IMR-90 (cell line): ENCODE data around the gene CAPN9. TPM values are rescaled to one million over a fixed set of nuclear protein-coding genes. Genes with fewer than 3 reads are reported as not detected.

Experiments
- ATAC-seq: fragments of 200-7000 bp; cut with Tn5 transposase; 2 replicates; pipeline ENCODE4 v1.9.1; 2020; ENCODE audit warnings: low read depth, mild to moderate bottlenecking, moderate library complexity
- BruUV-seq: library from RNA; stranded (reverse); fragments of 400-500 nt; replicated peaks from 2 replicates; lab custom pipeline; 2021; lab: Mats Ljungman, UMichigan
- CTCF ChIA-PET: fragments of 300-600 bp; formaldehyde crosslinking; extraction: SDS; loops from one replicate; lab custom pipeline; 2021; ENCODE audit warnings: antibody characterized with exemption; lab: Yijun Ruan, JAX
- POLR2A ChIA-PET: fragments of 300-600 bp; sonication (Branson Sonifier 250); formaldehyde crosslinking; loops from one replicate; lab custom pipeline; 2022; ENCODE audit warnings: antibody characterized with exemption; ENCODE audit not compliant: unreplicated experiment; lab: Charles Lee
- DNase-seq: peaks from one replicate; pipeline ENCODE4 v3.0.0; 2013
- H2AFZ ChIP-seq: replicated peaks from 2 replicates; pipeline ENCODE3; 2013; ENCODE audit warnings: low read length, mild to moderate bottlenecking; ENCODE audit not compliant: poor library complexity
- H2AK5ac ChIP-seq: 2 replicates; pipeline ENCODE4 v1.6.1; 2013; ENCODE audit warnings: low read depth, low read length, inconsistent platforms
- H2AK9ac ChIP-seq: replicated peaks from 2 replicates; pipeline ENCODE3; 2013; ENCODE audit warnings: mild to moderate bottlenecking, low read depth, low read length, moderate library complexity; ENCODE audit not compliant: poor library complexity
- H2BK120ac ChIP-seq: 2 replicates; pipeline ENCODE4 v1.6.1; 2013; ENCODE audit warnings: low read depth, low read length, inconsistent platforms
- H2BK15ac ChIP-seq: 3 replicates; pipeline ENCODE4 v1.6.1; 2013; ENCODE audit warnings: low read depth, low read length, inconsistent platforms
- H2BK20ac ChIP-seq: 2 replicates; pipeline ENCODE4 v1.6.1; 2013; ENCODE audit warnings: low read depth, mild to moderate bottlenecking, inconsistent platforms, low read length, moderate library complexity
- H2BK5ac ChIP-seq: 2 replicates; pipeline ENCODE4 v1.6.1; 2013; ENCODE audit warnings: mild to moderate bottlenecking, low read depth, low read length, inconsistent platforms; ENCODE audit not compliant: poor library complexity, severe bottlenecking
- H3K14ac ChIP-seq: replicated peaks from 2 replicates; pipeline ENCODE4 v1.6.1; 2013; ENCODE audit warnings: low read depth, low read length, inconsistent platforms
- H3K18ac ChIP-seq: 2 replicates; pipeline ENCODE4 v1.6.1; 2013; ENCODE audit warnings: low read depth, low read length, control low read depth
- H3K23ac ChIP-seq: 2 replicates; pipeline ENCODE4 v1.6.1; 2013; ENCODE audit warnings: low read depth, low read length, inconsistent platforms
- H3K27ac ChIP-seq: 2 replicates; pipeline ENCODE4 v1.5.1; 2013; ENCODE audit warnings: mild to moderate bottlenecking, control low read depth, low read length; ENCODE audit not compliant: insufficient read depth
- H3K27me3 ChIP-seq: 2 replicates; pipeline ENCODE4 v1.6.1; 2013; ENCODE audit warnings: low read length; ENCODE audit not compliant: control insufficient read depth, insufficient read depth
- H3K36me3 ChIP-seq: 2 replicates; pipeline ENCODE4 v1.6.1; 2013; ENCODE audit warnings: low read length, mixed read lengths; ENCODE audit not compliant: control insufficient read depth, insufficient read depth
- H3K4ac ChIP-seq: 2 replicates; pipeline ENCODE4 v1.6.1; 2013; ENCODE audit warnings: low read depth, low read length, inconsistent platforms
- H3K4me1 ChIP-seq: 2 replicates; pipeline ENCODE4 v1.6.1; 2013; ENCODE audit warnings: low read length, mixed read lengths; ENCODE audit not compliant: control insufficient read depth, insufficient read depth
- H3K4me2 ChIP-seq: 2 replicates; pipeline ENCODE4 v1.6.1; 2013; ENCODE audit warnings: low read depth, mild to moderate bottlenecking, control low read depth, low read length, moderate library complexity
- H3K4me3 ChIP-seq: 2 replicates; pipeline ENCODE4 v1.5.1; 2013; ENCODE audit warnings: low read depth, mild to moderate bottlenecking, control low read depth, low read length, moderate library complexity; ENCODE audit not compliant: insufficient read depth
- H3K56ac ChIP-seq: 2 replicates; pipeline ENCODE4 v1.6.1; 2013; ENCODE audit warnings: low read length, inconsistent platforms; ENCODE audit not compliant: insufficient read depth; ENCODE audit errors: extremely low read depth
- H3K79me1 ChIP-seq, 2 experiments: 2 replicates each; pipeline ENCODE4 v1.6.1; 2013; ENCODE audit warnings: low read length in 2 of 2, inconsistent platforms in 1 of 2, low read depth in 1 of 2
- H3K9ac ChIP-seq: 2 replicates; pipeline ENCODE4 v1.6.1; 2013; ENCODE audit warnings: low read depth, low read length, control low read depth
- H3K9me1 ChIP-seq: 2 replicates; pipeline ENCODE4 v1.6.1; 2013; ENCODE audit warnings: low read length, inconsistent platforms; ENCODE audit not compliant: insufficient read depth
- H3K9me3 ChIP-seq: 2 replicates; pipeline ENCODE4 v1.6.1; 2013; ENCODE audit warnings: low read length; ENCODE audit not compliant: control insufficient read depth, insufficient read depth
- H4K20me1 ChIP-seq: 2 replicates; pipeline ENCODE4 v1.6.1; 2013; ENCODE audit warnings: low read length, inconsistent platforms; ENCODE audit not compliant: insufficient read depth
- H4K5ac ChIP-seq: 2 replicates; pipeline ENCODE4 v1.6.1; 2013; ENCODE audit warnings: mild to moderate bottlenecking, low read depth, low read length, control low read depth
- H4K8ac ChIP-seq, 2 experiments: 2 replicates each; pipeline ENCODE4 v1.6.1; 2013; ENCODE audit warnings: low read depth in 2 of 2, low read length in 2 of 2, control low read depth in 1 of 2, inconsistent platforms in 1 of 2
- H4K91ac ChIP-seq: 2 replicates; pipeline ENCODE4 v1.6.1; 2013; ENCODE audit warnings: low read depth, low read length, inconsistent platforms; ENCODE audit not compliant: insufficient read depth
- BHLHE40 ChIP-seq: fragments of 150-350 bp; IDR thresholded peaks from 2 replicates; pipeline ENCODE4 v1.6.1; 2016; ENCODE audit warnings: mild to moderate bottlenecking, low read depth, low read length
- CEBPB ChIP-seq: IDR thresholded peaks from 2 replicates; pipeline ENCODE4 v1.6.1; 2012; ENCODE audit warnings: low read depth, low read length, improper control_type of control experiment
- CHD1 ChIP-seq: IDR thresholded peaks from 2 replicates; pipeline ENCODE4 v1.6.1; 2012; ENCODE audit warnings: low read depth, low read length, improper control_type of control experiment
- FOS ChIP-seq: fragments of 150-350 bp; IDR thresholded peaks from 2 replicates; pipeline ENCODE4 v1.6.1; 2016; ENCODE audit warnings: low read depth, low read length
- MAFK ChIP-seq: IDR thresholded peaks from 2 replicates; pipeline ENCODE4 v1.6.1; 2012; ENCODE audit warnings: low read depth, low read length, improper control_type of control experiment
- MAZ ChIP-seq: IDR thresholded peaks from 2 replicates; pipeline ENCODE4 v1.6.1; 2012; ENCODE audit warnings: low read depth, mild to moderate bottlenecking, low read length, improper control_type of control experiment, moderate library complexity, borderline replicate concordance
- MXI1 ChIP-seq: IDR thresholded peaks from 2 replicates; pipeline ENCODE4 v1.6.1; 2012; ENCODE audit warnings: low read depth, mild to moderate bottlenecking, low read length, moderate library complexity, borderline replicate concordance
- NFE2L2 ChIP-seq: fragments of 150-350 bp; IDR thresholded peaks from 2 replicates; pipeline ENCODE4 v1.6.1; 2016; ENCODE audit warnings: low read depth, mild to moderate bottlenecking, low read length
- POLR2A ChIP-seq: IDR thresholded peaks from 2 replicates; pipeline ENCODE4 v1.6.1; 2012; ENCODE audit warnings: mild to moderate bottlenecking, low read depth, low read length
- RAD21 ChIP-seq: IDR thresholded peaks from 2 replicates; pipeline ENCODE4 v1.6.1; 2012; ENCODE audit warnings: low read length, improper control_type of control experiment
- RCOR1 ChIP-seq: IDR thresholded peaks from 2 replicates; pipeline ENCODE4 v1.6.1; 2012; ENCODE audit warnings: mild to moderate bottlenecking, low read length, improper control_type of control experiment; ENCODE audit not compliant: insufficient replicate concordance
- RFX5 ChIP-seq: IDR thresholded peaks from 2 replicates; pipeline ENCODE4 v1.8.0; 2012; ENCODE audit warnings: low read depth, mild to moderate bottlenecking, low read length, moderate library complexity
- SMC3 ChIP-seq: fragments of 150-350 bp; IDR thresholded peaks from 2 replicates; pipeline ENCODE4 v1.6.1; 2016; ENCODE audit warnings: low read depth, mild to moderate bottlenecking, antibody characterized with exemption, low read length, moderate library complexity
- WGBS, 2 experiments: methylation state at CpG; one replicate each; pipeline versions ENCODE4 v1.1.5 to v1.1.7; 2013; ENCODE audit warnings: missing lambda C conversion rate in 2 of 2; ENCODE audit not compliant: insufficient read length in 1 of 2; ENCODE audit errors: extremely low coverage in 2 of 2; 5-methylcytosine and 5-hydroxymethylcytosine counted together
- dilution Hi-C: fragments of 300-500 bp; cut with HindIII; formaldehyde crosslinking; loops from one replicate; pipeline ENCODE4 v1.14.3; 2018; ENCODE audit warnings: low sequenced_read_pairs; ENCODE audit not compliant: unreplicated experiment
- in situ Hi-C: fragments of 300-500 bp; cut with MboI; formaldehyde crosslinking; loops from 3 replicates; pipeline ENCODE4 v1.14.3; 2019; ENCODE audit warnings: low sequenced_read_pairs, inconsistent platforms, mixed read lengths
- intact Hi-C: fragments of 100-400 bp; cut with micrococcal nuclease; formaldehyde crosslinking; loops from 2 replicates; pipeline ENCODE4 v1.10.0; 2022
- polyA plus RNA-seq, 3 experiments: library from polyadenylated mRNA; depleted of rRNA; stranded (reverse); fragments of >200 nt; gene quantifications; 2 replicates each; pipeline ENCODE4 v1.2.3, GENCODE V29; 2012; ENCODE audit warnings: low replicate concordance in 1 of 3
- total RNA-seq: library from RNA; depleted of rRNA; stranded (reverse); fragments of >200 nt; gene quantifications from 2 replicates; pipeline ENCODE4 v1.2.3, GENCODE V29; 2012
- TF ChIP-seq, protein P1 (sequence below): conservative IDR thresholded peaks from 2 replicates; pipeline ENCODE4 v1.5.1; 2012; ENCODE audit warnings: mild to moderate bottlenecking, low read depth, low read length, improper control_type of control experiment
- TF ChIP-seq, protein P2 (sequence below): fragments of 150-350 bp; IDR thresholded peaks from 2 replicates; pipeline ENCODE4 v1.6.1; 2016; ENCODE audit warnings: low read depth, mild to moderate bottlenecking, low read length, moderate library complexity, borderline replicate concordance
- TF ChIP-seq, protein P3 (sequence below): fragments of 150-350 bp; IDR thresholded peaks from 2 replicates; pipeline ENCODE4 v1.6.1; 2017; ENCODE audit warnings: mild to moderate bottlenecking, antibody characterized with exemption, low read length, low read depth

Gene CAPN9
- total and polyA plus RNA-seq, 2 of the 4 experiments (the other 2 are of a cell fraction): not detected

DNA sequence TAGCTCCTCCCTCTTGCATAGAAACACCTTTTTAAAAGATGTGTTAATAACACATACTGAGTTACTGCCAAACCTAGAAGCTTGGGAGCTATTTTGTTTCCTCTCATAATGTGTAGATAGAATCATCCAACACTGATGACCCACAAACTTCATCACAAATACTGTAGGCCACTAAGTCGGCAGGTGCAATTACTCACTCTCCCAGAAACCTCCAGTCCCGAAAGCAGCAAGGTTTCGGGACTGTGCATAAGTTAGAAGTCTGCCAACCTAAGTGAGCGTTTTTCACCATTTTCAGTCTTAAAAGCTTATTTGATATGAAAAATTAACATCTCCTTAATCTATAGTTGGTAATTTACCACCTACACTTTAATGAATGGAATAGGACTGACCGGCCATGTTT, 89.2 kb downstream of the CAPN9 start:
- ATAC-seq (no peak), DNase-seq (no peak)
- dilution Hi-C loops: no loop called here
- POLR2A ChIA-PET: no interaction called here
- no TSS peak for BruUV-seq
- Histone ChIP-seq H3K4ac (no peak overlapping the region), H4K91ac (no peak overlapping the region), H3K4me3 (no peak overlapping the region), H3K18ac (no peak overlapping the region), H3K9ac (no peak overlapping the region), H2BK15ac (no peak overlapping the region), H3K23ac (no peak overlapping the region), H3K27me3 (no peaks in the 10 kb centered on the region), H3K14ac (no peak overlapping the region), H2AK9ac (no peak overlapping the region), H2BK5ac (no peak overlapping the region), H3K56ac (no peak overlapping the region), H3K9me1 (peaks cover 10% of the 10 kb centered on the region), H2BK120ac (no peak overlapping the region), H3K9me3 (no peaks in the 10 kb centered on the region), H3K36me3 (peaks cover 32% of the 10 kb centered on the region), H3K27ac (no peak overlapping the region), H3K79me1 (peaks cover 29 to 37% of the 10 kb centered on the region in 2 experiments), H4K5ac (no peak overlapping the region), H2BK20ac (no peak overlapping the region), H4K8ac (no peak overlapping the region), H3K4me2 (no peak overlapping the region), H2AFZ (no peak overlapping the region), H4K20me1 (peaks cover 22% of the 10 kb centered on the region), H3K4me1 (no peaks in the 10 kb centered on the region), H2AK5ac (no peak overlapping the region)
- TF ChIP-seq NFE2L2 (no peak), MXI1 (no peak), RCOR1 (no peak), SMC3 (no peak), MAFK (no peak), MAZ (no peak), POLR2A (no peak), RFX5 (no peak), BHLHE40 (no peak), RAD21 (no peak), CHD1 (no peak), FOS (no peak), CEBPB (no peak)
- TF ChIP-seq, protein P1, sequence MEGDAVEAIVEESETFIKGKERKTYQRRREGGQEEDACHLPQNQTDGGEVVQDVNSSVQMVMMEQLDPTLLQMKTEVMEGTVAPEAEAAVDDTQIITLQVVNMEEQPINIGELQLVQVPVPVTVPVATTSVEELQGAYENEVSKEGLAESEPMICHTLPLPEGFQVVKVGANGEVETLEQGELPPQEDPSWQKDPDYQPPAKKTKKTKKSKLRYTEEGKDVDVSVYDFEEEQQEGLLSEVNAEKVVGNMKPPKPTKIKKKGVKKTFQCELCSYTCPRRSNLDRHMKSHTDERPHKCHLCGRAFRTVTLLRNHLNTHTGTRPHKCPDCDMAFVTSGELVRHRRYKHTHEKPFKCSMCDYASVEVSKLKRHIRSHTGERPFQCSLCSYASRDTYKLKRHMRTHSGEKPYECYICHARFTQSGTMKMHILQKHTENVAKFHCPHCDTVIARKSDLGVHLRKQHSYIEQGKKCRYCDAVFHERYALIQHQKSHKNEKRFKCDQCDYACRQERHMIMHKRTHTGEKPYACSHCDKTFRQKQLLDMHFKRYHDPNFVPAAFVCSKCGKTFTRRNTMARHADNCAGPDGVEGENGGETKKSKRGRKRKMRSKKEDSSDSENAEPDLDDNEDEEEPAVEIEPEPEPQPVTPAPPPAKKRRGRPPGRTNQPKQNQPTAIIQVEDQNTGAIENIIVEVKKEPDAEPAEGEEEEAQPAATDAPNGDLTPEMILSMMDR: no peak
- TF ChIP-seq, protein P2, sequence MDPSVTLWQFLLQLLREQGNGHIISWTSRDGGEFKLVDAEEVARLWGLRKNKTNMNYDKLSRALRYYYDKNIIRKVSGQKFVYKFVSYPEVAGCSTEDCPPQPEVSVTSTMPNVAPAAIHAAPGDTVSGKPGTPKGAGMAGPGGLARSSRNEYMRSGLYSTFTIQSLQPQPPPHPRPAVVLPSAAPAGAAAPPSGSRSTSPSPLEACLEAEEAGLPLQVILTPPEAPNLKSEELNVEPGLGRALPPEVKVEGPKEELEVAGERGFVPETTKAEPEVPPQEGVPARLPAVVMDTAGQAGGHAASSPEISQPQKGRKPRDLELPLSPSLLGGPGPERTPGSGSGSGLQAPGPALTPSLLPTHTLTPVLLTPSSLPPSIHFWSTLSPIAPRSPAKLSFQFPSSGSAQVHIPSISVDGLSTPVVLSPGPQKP: no peak
- TF ChIP-seq, protein P3, sequence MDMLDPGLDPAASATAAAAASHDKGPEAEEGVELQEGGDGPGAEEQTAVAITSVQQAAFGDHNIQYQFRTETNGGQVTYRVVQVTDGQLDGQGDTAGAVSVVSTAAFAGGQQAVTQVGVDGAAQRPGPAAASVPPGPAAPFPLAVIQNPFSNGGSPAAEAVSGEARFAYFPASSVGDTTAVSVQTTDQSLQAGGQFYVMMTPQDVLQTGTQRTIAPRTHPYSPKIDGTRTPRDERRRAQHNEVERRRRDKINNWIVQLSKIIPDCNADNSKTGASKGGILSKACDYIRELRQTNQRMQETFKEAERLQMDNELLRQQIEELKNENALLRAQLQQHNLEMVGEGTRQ: no peak
- no CpG with 5 or more reads among the region's 5 CpGs for WGBS, 2 experiments
- CTCF ChIA-PET: interaction anchor here (0.6 kb wide), 1 partner anchor 64 kb away, joined by 4 read pairs; no protein-coding TSS in a partner anchor
- in situ Hi-C loops: no loop called here
- intact Hi-C loops: no loop called here
